ENCODE results near the gene GAS2.

DNA sequence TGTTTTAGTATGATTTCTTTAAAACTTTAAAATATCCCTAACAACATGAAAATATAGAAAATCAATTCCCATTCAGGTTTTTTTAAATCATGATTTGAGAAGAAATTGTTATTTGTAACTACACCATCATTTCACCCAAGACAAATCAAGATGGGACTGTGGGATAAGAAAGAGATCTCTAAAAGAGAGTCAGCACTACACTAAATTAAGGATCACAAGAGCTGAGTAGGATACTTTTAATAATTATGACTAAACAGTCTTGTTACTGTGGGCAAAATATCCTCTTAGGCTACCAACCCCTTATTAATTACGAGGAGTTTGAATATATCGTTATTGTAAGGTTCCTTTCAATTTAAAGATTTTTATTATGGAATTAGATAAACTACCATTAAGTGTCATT, 3.0 kb downstream of the GAS2 start:
- TF ChIP-seq, protein P1, sequence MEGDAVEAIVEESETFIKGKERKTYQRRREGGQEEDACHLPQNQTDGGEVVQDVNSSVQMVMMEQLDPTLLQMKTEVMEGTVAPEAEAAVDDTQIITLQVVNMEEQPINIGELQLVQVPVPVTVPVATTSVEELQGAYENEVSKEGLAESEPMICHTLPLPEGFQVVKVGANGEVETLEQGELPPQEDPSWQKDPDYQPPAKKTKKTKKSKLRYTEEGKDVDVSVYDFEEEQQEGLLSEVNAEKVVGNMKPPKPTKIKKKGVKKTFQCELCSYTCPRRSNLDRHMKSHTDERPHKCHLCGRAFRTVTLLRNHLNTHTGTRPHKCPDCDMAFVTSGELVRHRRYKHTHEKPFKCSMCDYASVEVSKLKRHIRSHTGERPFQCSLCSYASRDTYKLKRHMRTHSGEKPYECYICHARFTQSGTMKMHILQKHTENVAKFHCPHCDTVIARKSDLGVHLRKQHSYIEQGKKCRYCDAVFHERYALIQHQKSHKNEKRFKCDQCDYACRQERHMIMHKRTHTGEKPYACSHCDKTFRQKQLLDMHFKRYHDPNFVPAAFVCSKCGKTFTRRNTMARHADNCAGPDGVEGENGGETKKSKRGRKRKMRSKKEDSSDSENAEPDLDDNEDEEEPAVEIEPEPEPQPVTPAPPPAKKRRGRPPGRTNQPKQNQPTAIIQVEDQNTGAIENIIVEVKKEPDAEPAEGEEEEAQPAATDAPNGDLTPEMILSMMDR (IDR thresholded peaks at IDR 0.05), result no peak
- TF ChIP-seq ZFX (IDR thresholded peaks at IDR 0.05; ENCODE audit: borderline replicate concordance), result no peak
